ENCODE measurements around the gene HPSE2. TPM values are rescaled to one million over a fixed set of nuclear protein-coding genes. Genes with fewer than 3 reads are reported as not detected.

Gene HPSE2
- total and polyA plus RNA-seq, 2 donors (not counting 1 experiment from before 2014, with no cell fraction given): not detected

DNA sequence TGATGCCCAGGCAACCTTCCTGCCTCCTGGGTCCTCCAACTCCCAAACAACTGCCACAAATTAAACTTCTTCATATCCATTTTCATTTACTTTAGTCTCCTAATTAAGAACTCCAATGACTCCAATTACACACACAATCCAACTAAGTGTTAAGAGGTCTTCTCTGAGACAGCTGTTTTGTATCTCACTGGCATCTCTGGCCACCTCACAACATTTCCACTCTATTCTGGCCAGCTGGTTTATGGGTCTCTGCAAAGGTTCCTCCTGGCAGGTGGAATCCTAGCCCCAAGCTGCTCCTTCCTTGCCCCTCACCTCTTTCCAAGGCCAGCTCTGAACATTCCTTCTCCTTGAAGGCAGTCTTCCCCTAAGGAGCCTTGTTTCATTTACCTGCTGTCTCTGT, 665.8 kb downstream of the HPSE2 start:
- H3K27ac Mint-ChIP-seq: no peak overlapping the region
- CTCF ChIA-PET: no interaction called here
- intact Hi-C loops (cut with micrococcal nuclease): no loop called here

GRCh38 chr10:98568551-98568950, 667.1 kb downstream of the HPSE2 start:
- Mint-ChIP-seq H3K27ac (no peak overlapping the region), H3K27me3 (peaks cover 22% of the 10 kb centered on the region), H3K4me1 (no peaks in the 10 kb centered on the region), H3K4me3 (no peak overlapping the region), H3K9me3 (ENCODE audit: insufficient read depth) (no peaks in the 10 kb centered on the region)
- Histone ChIP-seq H2AFZ (ENCODE audit: insufficient read depth, low read depth, low read length, poor library complexity, severe bottlenecking) (no peak overlapping the region), H3K9ac (ENCODE audit: low read length) (no peak overlapping the region), H4K20me1 (ENCODE audit: control insufficient read depth, insufficient read depth, low read length, poor library complexity, severe bottlenecking) (no peaks in the 10 kb centered on the region), H3K9me3 (ENCODE audit: control extremely low read depth in 1 of 3, control insufficient read depth in 2 of 3, insufficient read depth in 1 of 3, low read length in 2 of 3) (no peaks in the 10 kb centered on the region), H3K79me2 (ENCODE audit: control insufficient read depth, insufficient read depth, low read length) (no peaks in the 10 kb centered on the region), H3K4me2 (replicated peaks; ENCODE audit: low read depth, low read length, poor library complexity, severe bottlenecking) (no peak overlapping the region), H3K27ac (ENCODE audit: low read length in 2 of 2) (no peak overlapping the region), H3K4me3 (ENCODE audit: control extremely low read depth in 1 of 5, extremely low read depth in 1 of 5, insufficient read depth in 1 of 5, low read depth in 2 of 5, low read length in 4 of 5) (no peak overlapping the region), H3K36me3 (replicated peaks in 1 of 2; ENCODE audit: control extremely low read depth in 1 of 2, control insufficient read depth in 1 of 2, extremely low read depth in 1 of 2, insufficient read depth in 2 of 2, low read length in 1 of 2) (no peaks in the 10 kb centered on the region), H3K4me1 (ENCODE audit: control insufficient read depth in 2 of 2, insufficient read depth in 2 of 2, low read length in 2 of 2) (no peaks in the 10 kb centered on the region), H3K27me3 (replicated peaks in 1 of 4; ENCODE audit: control extremely low read depth in 1 of 4, control insufficient read depth in 3 of 4, insufficient read depth in 4 of 4, low read length in 3 of 4) (peaks cover 0 to 4% (median 0%) of the 10 kb centered on the region in 4 experiments)
- intact Hi-C loops (cut with micrococcal nuclease): no loop called here
- ChIA-PET POLR2A (no interaction called here), CTCF (no interaction called here)
- DNase-seq: no peak
- TF ChIP-seq CTCF (IDR thresholded peaks at IDR 0.05): no peak
- no peak for TF ChIP-seq EZH2 (IDR thresholded peaks at IDR 0.05; ENCODE audit: borderline replicate concordance, insufficient read depth, low read depth, low read length, poor library complexity, severe bottlenecking)
- no peak for ATAC-seq (ENCODE audit: low read depth)
- WGBS (ENCODE audit: insufficient coverage): no CpG with 5 or more reads among the region's 2 CpGs

More for the DNA sequence above, 665.8 kb downstream of the HPSE2 start:
- Mint-ChIP-seq H3K4me1 (no peaks in the 10 kb centered on the region), H3K4me3 (no peak overlapping the region), H3K9me3 (ENCODE audit: insufficient read depth) (no peaks in the 10 kb centered on the region), H3K27me3 (peaks cover 22% of the 10 kb centered on the region)
- Histone ChIP-seq H3K4me2 (replicated peaks; ENCODE audit: low read depth, low read length, poor library complexity, severe bottlenecking) (no peak overlapping the region), H3K36me3 (replicated peaks in 1 of 2; ENCODE audit: control extremely low read depth in 1 of 2, control insufficient read depth in 1 of 2, extremely low read depth in 1 of 2, insufficient read depth in 2 of 2, low read length in 1 of 2) (no peaks in the 10 kb centered on the region), H3K79me2 (ENCODE audit: control insufficient read depth, insufficient read depth, low read length) (no peaks in the 10 kb centered on the region), H2AFZ (ENCODE audit: insufficient read depth, low read depth, low read length, poor library complexity, severe bottlenecking) (no peak overlapping the region), H3K4me3 (ENCODE audit: control extremely low read depth in 1 of 5, extremely low read depth in 1 of 5, insufficient read depth in 1 of 5, low read depth in 2 of 5, low read length in 4 of 5) (no peak overlapping the region), H3K27me3 (replicated peaks in 1 of 4; ENCODE audit: control extremely low read depth in 1 of 4, control insufficient read depth in 3 of 4, insufficient read depth in 4 of 4, low read length in 3 of 4) (peaks cover 0 to 4% (median 0%) of the 10 kb centered on the region in 4 experiments), H4K20me1 (ENCODE audit: control insufficient read depth, insufficient read depth, low read length, poor library complexity, severe bottlenecking) (no peaks in the 10 kb centered on the region), H3K4me1 (ENCODE audit: control insufficient read depth in 2 of 2, insufficient read depth in 2 of 2, low read length in 2 of 2) (no peaks in the 10 kb centered on the region), H3K9ac (ENCODE audit: low read length) (no peak overlapping the region), H3K9me3 (ENCODE audit: control extremely low read depth in 1 of 3, control insufficient read depth in 2 of 3, insufficient read depth in 1 of 3, low read length in 2 of 3) (no peaks in the 10 kb centered on the region), H3K27ac (ENCODE audit: low read length in 2 of 2) (no peak overlapping the region)
- ATAC-seq (ENCODE audit: low read depth) (no peak), DNase-seq (no peak)
- POLR2A ChIA-PET: no interaction called here
- no peak for TF ChIP-seq EZH2 (IDR thresholded peaks at IDR 0.05; ENCODE audit: borderline replicate concordance, insufficient read depth, low read depth, low read length, poor library complexity, severe bottlenecking)
- no peak for TF ChIP-seq CTCF (IDR thresholded peaks at IDR 0.05)
